RWPE1 (cell line): ENCODE results near the gene DTL.

Experiments
- CTCF ChIA-PET: fragments of 350-600 bp; sonication (Branson Sonifier 250); formaldehyde crosslinking; extraction: SDS; loops from one replicate; lab custom pipeline; 2021; lab: Yijun Ruan, JAX
- POLR2A ChIA-PET: fragments of 400-600 bp; formaldehyde crosslinking; extraction: SDS; loops from one replicate; lab custom pipeline; 2020; ENCODE audit warnings: antibody characterized with exemption; ENCODE audit not compliant: low non-redundant PET; lab: Yijun Ruan, JAX
- DNase-seq: peaks from one replicate; pipeline ENCODE4 v3.0.0; 2012; ENCODE audit warnings: low spot score
- H3K27ac ChIP-seq: fragments of 450-650 bp; 2 replicates; pipeline ENCODE4 v1.5.1; 2017
- CTCF ChIP-seq: fragments of 450-650 bp; conservative IDR thresholded peaks from 2 replicates; pipeline ENCODE4 v1.5.1; 2017; ENCODE audit warnings: low read depth, mild to moderate bottlenecking

The DTL gene

GRCh38 chr1:212108187-212108586 lies 72.6 kb downstream of the DTL start:
- ChIA-PET POLR2A (interaction anchor here (0.6 kb wide), 1 partner anchor 80 kb away, joined by 3 read pairs; no protein-coding TSS in a partner anchor), CTCF (no interaction called here)
- H3K27ac ChIP-seq = no peak overlapping the region
- no peak for TF ChIP-seq CTCF
- DNase-seq = no peak

GRCh38 chr1:212108981-212109380 lies 73.4 kb downstream of the DTL start:
- CTCF ChIA-PET = no interaction called here
- H3K27ac ChIP-seq = no peak overlapping the region
- no peak for DNase-seq
- TF ChIP-seq CTCF = no peak
- POLR2A ChIA-PET = no interaction called here

- CTCF ChIA-PET = interaction anchor here (0.6 kb wide), 1 partner anchor 88 kb away, joined by 4 read pairs; no protein-coding TSS in a partner anchor
Observed at GRCh38 chr1:212109728-212110127, 74.2 kb downstream of the DTL start.

GRCh38 chr1:212110617-212111016 lies 75.1 kb downstream of the DTL start:
- DNase-seq = no peak
- H3K27ac ChIP-seq = no peak overlapping the region
- CTCF ChIA-PET = interaction anchor here (0.6 kb wide), 1 partner anchor 91 kb away, joined by 3 read pairs; no protein-coding TSS in a partner anchor
- TF ChIP-seq CTCF = no peak
- POLR2A ChIA-PET = no interaction called here

More at GRCh38 chr1:212109728-212110127, 74.2 kb downstream of the DTL start:
- DNase-seq = no peak
- TF ChIP-seq CTCF = no peak
- H3K27ac ChIP-seq = no peak overlapping the region
- POLR2A ChIA-PET = no interaction called here

- no peak for TF ChIP-seq CTCF
- H3K27ac ChIP-seq = no peak overlapping the region
- no peak for DNase-seq
- ChIA-PET POLR2A (no interaction called here), CTCF (interaction anchor here (0.7 kb wide), 1 partner anchor 10 kb away, joined by 3 read pairs; no protein-coding TSS in a partner anchor)
Observed at GRCh38 chr1:212111536-212111935, 76.0 kb downstream of the DTL start.

- no peak for DNase-seq
- no peak overlapping the region for H3K27ac ChIP-seq
- no peak for TF ChIP-seq CTCF
- ChIA-PET POLR2A (no interaction called here), CTCF (interaction anchor here (0.8 kb wide), 1 partner anchor 33 kb away, joined by 4 read pairs; no protein-coding TSS in a partner anchor)
Observed at GRCh38 chr1:212113706-212114105, 78.2 kb downstream of the DTL start.
